ENCODE measurements around the gene TRIM63. TPM values are rescaled to one million over a fixed set of nuclear protein-coding genes. Genes with fewer than 3 reads are reported as not detected.

Gene TRIM63
- total RNA-seq, 1 donor from 2014 or later, result not detected

DNA sequence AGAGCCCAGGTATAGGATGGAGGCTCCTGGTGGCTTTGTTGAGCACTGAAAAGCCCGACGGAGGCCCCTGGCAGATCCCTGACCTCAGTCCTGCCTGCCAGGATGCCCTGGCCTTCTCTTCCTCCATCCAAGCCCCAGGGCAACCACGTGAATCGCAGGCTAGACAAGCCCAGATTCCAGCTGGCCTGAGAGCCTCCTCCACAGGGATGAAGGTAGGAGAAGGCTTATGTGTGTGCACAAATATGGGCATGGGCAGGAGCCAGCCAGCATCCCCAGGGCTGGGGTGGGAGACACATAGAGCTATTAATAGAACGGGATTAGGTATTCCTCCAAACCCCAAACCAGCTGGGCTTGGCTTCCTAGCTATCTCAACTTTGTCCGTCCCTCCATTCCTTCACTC is 49.8 kb downstream of the TRIM63 start:
- DNase-seq (ENCODE audit: low read depth in 2 of 2), result no peak

DNA sequence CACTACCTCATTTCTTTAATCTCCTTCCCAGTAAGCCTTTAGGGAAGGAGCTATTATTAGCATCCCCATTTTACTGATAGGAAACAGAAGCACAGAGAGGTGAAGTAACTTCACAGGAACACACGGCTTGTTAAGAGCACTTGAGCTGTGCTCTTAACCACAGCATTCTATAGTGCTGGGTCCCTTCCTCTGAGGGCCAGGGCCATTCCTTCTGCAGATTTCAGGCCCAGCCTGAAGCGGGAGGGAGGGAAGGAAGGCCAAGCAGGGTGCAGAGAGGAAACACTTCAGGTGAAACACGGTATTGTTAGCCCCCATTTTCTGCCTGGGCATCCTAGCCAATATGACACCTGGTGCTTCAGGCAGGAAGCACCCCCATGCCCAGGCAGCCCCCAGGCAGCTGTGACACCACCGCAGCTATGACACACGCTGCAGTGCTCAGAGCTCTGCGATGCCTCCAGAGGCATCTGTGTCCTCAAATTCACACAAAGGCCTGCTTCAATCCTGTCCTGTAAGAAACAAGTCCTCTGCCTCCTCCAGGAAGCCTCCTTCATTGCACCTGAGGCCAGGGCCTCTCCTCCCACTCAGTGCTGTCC is 50.4 kb downstream of the TRIM63 start:
- no peak for DNase-seq (ENCODE audit: low read depth in 2 of 2)

DNA sequence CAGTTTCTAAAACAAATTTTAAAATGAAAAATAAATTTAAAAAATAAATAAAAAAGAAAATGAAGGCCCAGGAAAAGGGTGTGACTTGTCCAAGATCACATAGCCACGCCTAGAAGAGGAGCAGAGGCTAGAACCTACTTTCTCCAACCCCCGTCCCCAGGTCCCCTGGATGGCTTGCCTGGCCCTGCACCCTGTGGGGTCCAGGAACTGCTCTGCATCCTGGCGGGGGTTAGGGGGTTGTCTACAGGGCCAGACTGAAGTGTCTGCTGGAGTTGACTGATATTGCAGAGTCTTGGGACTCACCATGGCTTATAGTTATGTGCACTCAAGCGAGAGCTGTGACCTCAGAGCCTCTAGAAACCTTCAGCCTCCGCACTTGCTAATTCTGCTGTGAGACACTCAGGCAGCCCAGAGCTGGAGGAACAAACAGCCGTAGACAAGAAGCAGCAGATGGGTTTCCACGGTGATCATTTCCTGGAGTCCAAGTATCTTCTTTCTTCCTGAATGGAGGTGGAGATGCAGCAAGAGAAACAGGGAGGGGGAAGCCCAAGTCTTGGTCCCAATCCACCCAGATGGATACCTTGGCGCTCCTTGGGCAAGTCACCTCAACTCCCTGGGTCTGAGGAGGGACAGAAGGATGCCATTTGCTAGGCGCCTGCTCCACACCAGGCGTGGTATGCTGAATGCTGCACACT is 51.0 kb downstream of the TRIM63 start:
- DNase-seq (ENCODE audit: low read depth in 2 of 2), result no peak

DNA sequence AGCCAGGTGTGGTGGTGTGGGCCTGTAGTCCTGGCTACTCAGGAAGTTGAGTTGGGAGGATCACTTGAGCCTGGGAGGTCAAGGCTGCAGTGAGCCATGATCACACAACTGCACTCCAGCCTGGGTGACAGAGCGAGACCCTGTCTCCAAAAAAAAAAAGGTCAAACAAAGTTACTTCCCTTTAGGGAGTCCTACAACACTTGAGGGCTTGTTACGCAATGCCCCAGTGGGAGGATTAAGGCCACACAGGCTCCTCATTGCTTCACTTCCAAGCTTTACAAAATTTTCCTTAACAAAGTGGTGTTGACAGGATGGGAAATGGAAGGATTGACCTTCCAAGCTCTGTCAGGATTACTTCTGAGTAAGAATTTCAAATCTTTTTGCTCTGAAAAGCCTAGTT is 52.1 kb downstream of the TRIM63 start:
- DNase-seq (ENCODE audit: low read depth in 2 of 2), result no peak

DNA sequence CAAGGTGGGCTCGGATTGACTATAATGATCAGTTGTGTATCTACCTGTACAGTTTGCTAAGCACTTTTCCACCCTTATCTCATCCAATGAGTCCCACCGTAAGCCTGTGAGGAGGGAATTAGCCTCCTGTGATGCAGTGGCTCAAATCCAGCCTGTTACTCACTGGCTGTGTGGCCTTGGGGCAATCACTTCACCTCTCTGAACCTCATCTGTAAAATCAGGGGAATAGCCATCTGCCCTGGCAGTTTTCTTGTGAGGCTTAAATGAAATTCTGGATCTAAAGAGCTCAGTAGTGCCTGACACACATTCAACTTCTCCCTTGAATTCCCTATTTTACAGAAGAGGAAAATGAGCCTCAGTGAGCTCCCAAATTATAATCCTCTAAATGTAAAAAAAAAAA is 53.3 kb downstream of the TRIM63 start:
- DNase-seq (ENCODE audit: low read depth in 2 of 2), result no peak

DNA sequence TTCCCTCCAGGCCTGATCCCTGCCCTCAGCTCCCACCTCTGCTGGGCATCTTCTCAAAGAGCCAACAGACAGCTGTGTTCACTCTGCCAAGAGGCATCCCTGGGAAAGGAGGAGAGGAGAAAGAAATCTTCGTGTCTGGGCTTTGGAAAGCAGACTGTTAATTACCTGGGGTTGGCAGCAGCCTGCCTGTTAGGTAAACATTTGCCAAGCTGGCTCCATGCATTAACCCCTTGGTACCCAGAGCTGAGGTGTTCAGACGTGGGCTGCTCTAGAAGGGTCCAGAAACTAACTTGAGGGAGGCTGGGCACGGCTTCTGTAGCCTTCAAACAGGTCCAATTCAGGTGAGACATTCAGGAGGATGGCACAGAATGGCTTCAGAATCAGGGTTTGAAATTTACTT is 54.6 kb downstream of the TRIM63 start:
- no peak for DNase-seq (ENCODE audit: low read depth in 2 of 2)

DNA sequence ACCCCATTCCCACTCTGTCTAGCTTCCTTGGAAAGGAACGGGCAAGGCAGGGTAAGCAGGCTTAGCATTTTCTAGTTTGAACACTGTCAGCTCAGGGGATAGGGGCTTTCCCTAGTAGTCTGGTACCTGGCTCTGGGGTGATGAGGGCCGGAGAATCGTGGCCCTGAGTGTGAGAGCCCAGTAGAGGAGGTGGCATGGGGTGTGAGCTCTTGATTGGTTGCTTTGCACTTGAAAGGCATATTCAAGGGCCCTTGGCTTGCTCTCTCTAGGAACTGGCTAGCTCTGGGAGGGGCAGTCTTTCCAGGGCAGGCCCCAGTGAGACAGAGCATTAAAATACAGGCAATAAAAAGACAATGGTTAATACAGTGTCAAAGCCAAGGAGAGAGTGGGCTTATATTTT is 56.6 kb downstream of the TRIM63 start:
- no peak for DNase-seq (ENCODE audit: low read depth in 2 of 2)

DNA sequence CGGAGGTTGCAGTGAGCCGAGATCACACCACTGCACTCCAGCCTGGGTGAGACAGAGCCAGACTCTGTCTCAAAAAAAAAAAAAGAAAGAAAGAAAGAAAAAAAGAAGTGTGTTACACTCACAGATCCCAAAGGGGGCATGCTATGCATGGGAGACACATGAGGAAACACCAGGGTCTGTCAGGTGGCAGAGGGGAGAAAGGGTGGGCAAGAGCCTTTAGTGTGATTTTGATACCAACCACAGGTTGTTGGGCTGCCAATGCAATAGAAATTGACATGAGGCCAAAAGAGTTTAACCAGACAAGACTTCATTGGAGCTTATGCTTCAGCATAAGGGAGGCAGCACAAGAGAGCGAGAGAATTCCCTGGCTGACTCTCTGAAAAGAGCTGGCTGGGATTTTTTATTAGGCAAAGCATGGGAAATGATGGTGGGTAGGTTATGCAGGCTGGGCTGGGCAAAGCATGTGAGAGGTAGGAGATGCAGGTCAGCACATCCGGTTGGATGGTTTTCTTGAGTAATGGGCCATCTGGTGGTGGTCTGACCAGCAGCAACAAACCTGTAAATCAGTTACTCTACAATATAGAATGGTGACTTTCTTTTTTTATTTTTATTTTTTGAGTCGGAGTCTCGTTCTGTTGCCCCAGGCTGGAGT is 57.5 kb downstream of the TRIM63 start:
- peak in 1 of 2 donors; percentile 21 for DNase-seq (ENCODE audit: low read depth in 2 of 2)

DNA sequence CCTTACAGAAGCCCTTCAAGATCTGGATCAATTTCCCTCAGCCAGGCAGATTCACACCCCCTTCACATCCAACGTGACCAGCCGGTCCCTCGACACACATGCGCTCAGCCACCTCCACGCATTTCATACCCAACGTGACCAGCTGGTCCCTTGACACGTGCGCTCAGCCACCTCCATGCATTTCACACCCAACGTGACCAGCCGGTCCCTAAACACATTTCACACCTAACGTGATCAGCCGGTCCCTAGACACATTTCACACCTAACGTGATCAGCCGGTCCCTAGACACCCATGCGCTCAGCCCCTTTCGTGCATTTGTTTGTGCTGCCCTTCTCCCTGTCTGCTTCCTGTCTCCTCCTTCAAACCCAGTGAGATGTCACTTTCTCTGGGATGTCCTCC is 60.7 kb downstream of the TRIM63 start:
- DNase-seq (ENCODE audit: low read depth in 2 of 2), result no peak

DNA sequence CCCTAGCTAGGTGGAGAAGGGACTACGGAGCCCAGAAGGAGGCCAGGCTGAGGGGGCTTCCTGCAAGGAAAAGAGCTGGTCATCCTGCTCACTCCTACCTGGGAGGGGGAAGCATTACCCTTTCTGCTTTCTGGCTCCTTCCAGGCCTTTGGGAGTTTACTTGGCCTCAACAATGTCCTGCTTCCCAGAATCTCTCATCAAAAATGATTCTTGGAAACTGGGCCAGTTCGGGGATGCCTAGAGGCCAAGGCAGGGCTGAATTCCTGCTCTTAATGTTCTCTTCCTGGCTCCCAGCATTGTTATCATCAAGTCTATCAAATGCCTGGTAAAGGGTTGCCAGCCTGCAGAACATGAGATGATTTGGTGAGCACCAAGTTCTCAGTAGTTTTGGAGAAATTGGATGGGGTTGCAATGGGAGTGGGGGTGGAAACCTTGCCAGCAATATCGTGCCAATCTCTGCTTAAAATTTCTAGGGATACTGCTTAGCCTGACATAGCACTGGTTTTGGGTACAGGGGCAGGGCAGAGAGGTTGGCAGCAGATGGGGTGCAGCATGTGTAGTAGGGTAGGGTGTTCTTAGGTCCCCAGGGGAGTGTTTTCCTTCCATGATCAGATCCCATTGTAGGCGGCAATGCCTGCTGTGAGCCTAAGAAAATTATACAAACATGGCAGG is 61.9 kb downstream of the TRIM63 start:
- no peak for DNase-seq (ENCODE audit: low read depth in 2 of 2)

DNA sequence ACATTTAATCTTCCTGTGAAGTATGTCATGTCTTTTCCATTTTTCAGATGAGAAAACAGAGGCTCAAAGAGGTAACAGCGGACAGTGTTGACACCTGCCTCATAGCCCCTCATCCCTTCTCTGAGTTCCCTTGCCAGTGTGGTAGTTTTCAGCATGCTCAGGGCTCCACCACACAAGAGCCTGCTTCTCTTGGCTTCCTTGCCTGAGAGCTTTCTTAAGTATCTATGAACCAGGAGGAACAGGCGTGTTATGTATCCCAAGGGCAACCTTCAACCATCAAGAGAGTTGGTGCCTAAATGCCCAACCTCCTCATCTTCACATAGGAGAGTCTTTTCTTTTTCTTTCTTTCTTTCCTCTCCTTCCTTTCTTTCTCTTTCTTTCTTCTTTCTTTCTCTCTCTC is 63.7 kb downstream of the TRIM63 start:
- DNase-seq (ENCODE audit: low read depth in 2 of 2), result no peak

DNA sequence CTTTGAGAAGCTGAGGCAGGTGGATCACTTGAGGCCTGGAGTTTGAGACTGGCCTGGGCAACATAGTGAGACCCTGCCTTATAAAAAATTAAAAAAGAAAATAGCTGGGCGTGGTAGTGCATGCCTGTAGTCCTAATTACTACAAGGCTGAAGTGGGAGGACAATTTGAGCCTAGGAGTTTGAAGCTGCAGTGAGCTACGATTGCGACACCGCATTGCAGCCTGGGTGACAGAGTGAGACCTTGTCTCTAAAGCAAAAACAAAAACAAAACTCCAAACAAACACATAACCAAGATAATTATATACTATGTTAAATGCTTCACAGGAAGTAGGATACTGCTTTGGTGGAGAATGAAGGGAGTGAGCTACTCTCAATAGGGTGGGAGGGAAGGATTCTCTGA is 64.2 kb downstream of the TRIM63 start:
- no peak for DNase-seq (ENCODE audit: low read depth in 2 of 2)

Other genes with a start within 250 kb of the TRIM63 start
- 21.6 and 30.6 TPM in 2 replicates for gene MTFR1L, start 247.7 kb downstream of the TRIM63 start, total RNA-seq
- 0.60 and 2.0 TPM in 2 replicates for gene AUNIP, start 208.2 kb downstream of the TRIM63 start, total RNA-seq
- gene PAQR7, start 191.9 kb downstream of the TRIM63 start, total RNA-seq, result 8.3 and 18.7 TPM in 2 replicates
- 162 and 212 TPM in 2 replicates for gene STMN1, start 161.2 kb downstream of the TRIM63 start, total RNA-seq
- 9.2 and 32.7 TPM in 2 replicates for gene PAFAH2, start 69.6 kb downstream of the TRIM63 start, total RNA-seq
- gene EXTL1, start 45.9 kb downstream of the TRIM63 start, total RNA-seq, result under 0.01 TPM in 2 replicates
- gene SLC30A2, start 21.5 kb downstream of the TRIM63 start, total RNA-seq, result not detected in 2 replicates
- gene PDIK1L, start 44.2 kb upstream of the TRIM63 start, total RNA-seq, result 3.7 and 4.2 TPM in 2 replicates
- 4.8 and 6.0 TPM in 2 replicates for gene FAM110D, start 91.4 kb upstream of the TRIM63 start, total RNA-seq
- gene C1orf232, start 101.3 kb upstream of the TRIM63 start, total RNA-seq, result not detected in 2 replicates
- 28.8 and 29.2 TPM in 2 replicates for gene ZNF593, start 102.3 kb upstream of the TRIM63 start, total RNA-seq
- gene ZNF593OS, start 104.2 kb upstream of the TRIM63 start, total RNA-seq, result not detected in 2 replicates
- gene CNKSR1, start 109.9 kb upstream of the TRIM63 start, total RNA-seq, result not detected in 2 replicates
- gene CATSPER4, start 123.0 kb upstream of the TRIM63 start, total RNA-seq, result not detected in 2 replicates
- 4.2 and 4.8 TPM in 2 replicates for gene CEP85, start 166.6 kb upstream of the TRIM63 start, total RNA-seq
- 16.5 and 17.4 TPM in 2 replicates for gene SH3BGRL3, start 212.5 kb upstream of the TRIM63 start, total RNA-seq
- gene UBXN11, start 239.0 kb upstream of the TRIM63 start, total RNA-seq, result 0.87 and 1.2 TPM in 2 replicates

Data from lung microvascular endothelial cell (primary cell).